ENCODE results near the gene SLC25A44. TPM values are rescaled to one million over a fixed set of nuclear protein-coding genes. Genes with fewer than 3 reads are reported as not detected.

SLC25A44 gene, protein sequence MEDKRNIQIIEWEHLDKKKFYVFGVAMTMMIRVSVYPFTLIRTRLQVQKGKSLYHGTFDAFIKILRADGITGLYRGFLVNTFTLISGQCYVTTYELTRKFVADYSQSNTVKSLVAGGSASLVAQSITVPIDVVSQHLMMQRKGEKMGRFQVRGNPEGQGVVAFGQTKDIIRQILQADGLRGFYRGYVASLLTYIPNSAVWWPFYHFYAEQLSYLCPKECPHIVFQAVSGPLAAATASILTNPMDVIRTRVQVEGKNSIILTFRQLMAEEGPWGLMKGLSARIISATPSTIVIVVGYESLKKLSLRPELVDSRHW
- polyA plus RNA-seq = 35.4 TPM
- long read RNA-seq, donor 1, partial matches to known transcripts = 0 of 3 reads
- long read RNA-seq, donor 1, other reads (novel, unspliced or antisense) = 0 of 3 reads
- long read RNA-seq, donor 2, partial matches to known transcripts = 5 of 9 reads
- long read RNA-seq, donor 2, other reads (novel, unspliced or antisense) = 0 of 9 reads
- long read RNA-seq, donor 3 = 0 reads
- long read RNA-seq, donor 4, full-length matches to known transcripts = 2 of 2 reads
- long read RNA-seq, donor 4, partial matches to known transcripts = 0 of 2 reads
- long read RNA-seq, donor 4, other reads (novel, unspliced or antisense) = 0 of 2 reads
- long read RNA-seq, donor 5 = 0 reads
- long read RNA-seq, donor 6, transcript SLC25A44-201 (4 exons, 3,482 nt) = major isoform, 9 of 9 reads
- long read RNA-seq, donor 6, partial matches to known transcripts = 0 of 9 reads
- long read RNA-seq, donor 6, other reads (novel, unspliced or antisense) = 0 of 9 reads
- long read RNA-seq, donor 7, partial matches to known transcripts = 0 of 1 reads
- long read RNA-seq, donor 7, other reads (novel, unspliced or antisense) = 0 of 1 reads
- long read RNA-seq, donor 8, full-length matches to known transcripts = 12 of 36 reads
- long read RNA-seq, donor 8, partial matches to known transcripts = 24 of 36 reads
- long read RNA-seq, donor 8, other reads (novel, unspliced or antisense) = 0 of 36 reads
- long read RNA-seq, donor 9, partial matches to known transcripts = 0 of 4 reads
- long read RNA-seq, donor 9, other reads (novel, unspliced or antisense) = 0 of 4 reads
- long read RNA-seq, donor 10, transcript SLC25A44-201 (4 exons, 3,482 nt) = major isoform, 6 of 7 reads
- long read RNA-seq, donor 10, partial matches to known transcripts = 0 of 7 reads
- long read RNA-seq, donor 10, other reads (novel, unspliced or antisense) = 0 of 7 reads
- long read RNA-seq, donor 11, full-length matches to known transcripts = 11 of 11 reads
- long read RNA-seq, donor 11, partial matches to known transcripts = 0 of 11 reads
- long read RNA-seq, donor 11, other reads (novel, unspliced or antisense) = 0 of 11 reads

DNA sequence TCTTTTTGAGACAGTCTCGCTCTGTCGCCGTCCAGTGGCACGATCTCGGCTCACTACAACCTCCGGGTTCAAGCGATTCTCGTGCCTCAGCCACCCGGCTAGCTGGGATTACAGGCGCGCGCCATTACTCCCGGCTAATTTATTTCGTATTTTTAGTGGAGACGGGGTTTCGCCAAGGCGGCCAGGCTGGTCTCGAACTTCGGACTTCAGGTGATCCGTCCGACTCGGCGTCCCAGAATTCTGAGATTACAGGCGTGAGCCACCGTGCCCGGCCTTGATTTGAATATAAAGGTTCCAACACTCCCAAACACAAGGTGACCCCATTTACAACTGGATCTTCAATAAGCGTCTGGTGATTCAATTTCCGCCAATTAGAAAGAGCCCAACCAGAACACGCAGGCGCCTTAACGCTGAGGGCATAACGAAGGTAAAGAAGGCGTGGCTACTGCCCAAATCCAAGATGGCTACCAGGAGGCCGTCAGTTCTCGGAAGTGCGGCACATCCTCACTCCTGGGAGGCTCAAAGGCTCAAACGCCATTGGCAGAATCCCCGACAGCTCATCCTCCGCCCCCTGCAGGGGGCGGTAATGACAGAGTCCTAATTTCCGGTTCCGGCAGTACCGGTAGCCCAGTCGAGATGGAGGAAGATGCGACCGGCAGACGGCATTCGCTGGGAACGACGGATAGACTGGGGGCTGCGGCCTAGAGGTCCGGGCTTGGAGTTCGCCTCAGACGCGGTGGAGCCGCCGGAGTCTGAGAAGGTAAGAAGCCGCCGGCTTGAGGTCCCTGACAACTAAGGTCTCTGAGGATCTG, at the start of gene SLC25A44:
TSS of gene SLC25A44 (plus strand) at position 617 of the 812 bp plus-strand sequence. CDS start 5,744 bp downstream, outside the sequence.
- H3K4me3 ChIP-seq (ENCODE audit: low read length) = peak within 1 kb of the TSS; percentile 87
- no peaks in the 10 kb centered on the region for H3K27me3 ChIP-seq (ENCODE audit: control insufficient read depth, insufficient read depth, low read length)
- peaks cover 8% of the 10 kb centered on the region for H3K9me3 ChIP-seq (ENCODE audit: control insufficient read depth, low read depth, low read length)
- H3K4me1 ChIP-seq (ENCODE audit: control insufficient read depth, insufficient read depth, low read length) = peaks cover 35% of the 10 kb centered on the region
- peaks cover 9% of the 10 kb centered on the region for H3K36me3 ChIP-seq (ENCODE audit: control insufficient read depth, insufficient read depth, low read length)
- no CpG with 5 or more reads among the region's 59 CpGs for WGBS (ENCODE audit: insufficient coverage, low lambda C conversion rate)
- DNase-seq = peak; percentile 99 to 100
- H3K27ac ChIP-seq (ENCODE audit: low read length) = peak within 1 kb of the TSS; percentile 80

DNA sequence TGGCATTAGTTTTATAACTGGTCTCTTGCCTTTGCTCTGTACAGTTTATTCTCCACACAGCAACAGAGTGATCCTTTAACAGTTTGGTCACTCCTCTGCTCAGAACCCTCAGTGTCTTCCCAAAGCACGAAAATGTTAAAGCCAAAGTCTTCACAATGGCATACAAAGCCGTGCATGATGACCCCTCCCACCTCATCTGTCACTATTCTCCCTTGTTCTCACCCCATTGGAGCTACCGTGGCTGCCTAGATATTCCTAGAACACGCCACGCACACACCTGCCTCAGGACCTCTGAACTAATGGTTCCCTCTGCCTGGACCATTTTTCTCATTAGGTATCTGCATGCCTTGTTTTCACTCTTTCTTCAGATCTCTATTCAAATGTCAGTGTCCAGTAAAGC, 49.2 kb upstream of the SLC25A44 start:
- peaks cover 8% of the 10 kb centered on the region for H3K4me1 ChIP-seq (ENCODE audit: control insufficient read depth, insufficient read depth, low read length)
- WGBS (ENCODE audit: insufficient coverage, low lambda C conversion rate) = no CpG with 5 or more reads among the region's 5 CpGs

DNA sequence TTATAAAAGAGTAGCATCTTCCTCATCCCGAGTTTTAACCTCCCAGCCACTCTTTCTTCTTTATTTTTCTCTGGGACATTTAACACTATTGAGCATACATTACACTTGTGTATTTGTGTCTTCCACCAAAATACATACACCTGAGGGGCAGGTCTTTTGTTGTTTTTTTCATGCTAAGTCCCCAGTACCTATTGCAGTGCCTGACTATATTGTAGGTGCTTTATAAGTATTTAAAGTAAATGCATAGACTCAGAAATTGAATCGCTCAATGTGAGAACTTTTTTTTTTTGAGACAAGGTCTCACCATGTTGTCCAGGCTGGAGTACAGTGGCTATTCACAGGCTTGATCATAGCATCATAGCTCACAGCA, 48.3 kb upstream of the SLC25A44 start:
- Histone ChIP-seq H3K27me3 (ENCODE audit: control insufficient read depth, insufficient read depth, low read length) (peaks cover 12% of the 10 kb centered on the region), H3K36me3 (ENCODE audit: control insufficient read depth, insufficient read depth, low read length) (no peaks in the 10 kb centered on the region), H3K27ac (ENCODE audit: low read length) (no peak overlapping the region), H3K9me3 (ENCODE audit: control insufficient read depth, low read depth, low read length) (no peaks in the 10 kb centered on the region), H3K4me1 (ENCODE audit: control insufficient read depth, insufficient read depth, low read length) (peaks cover 8% of the 10 kb centered on the region), H3K4me3 (ENCODE audit: low read length) (no peak overlapping the region)
- no peak for DNase-seq
- 83% methylated on average over 1 of the region's 2 CpGs for WGBS (ENCODE audit: insufficient coverage, low lambda C conversion rate)

More for the DNA sequence above, 49.2 kb upstream of the SLC25A44 start:
- Histone ChIP-seq H3K27ac (ENCODE audit: low read length) (no peak overlapping the region), H3K27me3 (ENCODE audit: control insufficient read depth, insufficient read depth, low read length) (peaks cover 3% of the 10 kb centered on the region), H3K9me3 (ENCODE audit: control insufficient read depth, low read depth, low read length) (no peaks in the 10 kb centered on the region), H3K4me3 (ENCODE audit: low read length) (no peak overlapping the region), H3K36me3 (ENCODE audit: control insufficient read depth, insufficient read depth, low read length) (peaks cover 4% of the 10 kb centered on the region)
- no peak for DNase-seq

DNA sequence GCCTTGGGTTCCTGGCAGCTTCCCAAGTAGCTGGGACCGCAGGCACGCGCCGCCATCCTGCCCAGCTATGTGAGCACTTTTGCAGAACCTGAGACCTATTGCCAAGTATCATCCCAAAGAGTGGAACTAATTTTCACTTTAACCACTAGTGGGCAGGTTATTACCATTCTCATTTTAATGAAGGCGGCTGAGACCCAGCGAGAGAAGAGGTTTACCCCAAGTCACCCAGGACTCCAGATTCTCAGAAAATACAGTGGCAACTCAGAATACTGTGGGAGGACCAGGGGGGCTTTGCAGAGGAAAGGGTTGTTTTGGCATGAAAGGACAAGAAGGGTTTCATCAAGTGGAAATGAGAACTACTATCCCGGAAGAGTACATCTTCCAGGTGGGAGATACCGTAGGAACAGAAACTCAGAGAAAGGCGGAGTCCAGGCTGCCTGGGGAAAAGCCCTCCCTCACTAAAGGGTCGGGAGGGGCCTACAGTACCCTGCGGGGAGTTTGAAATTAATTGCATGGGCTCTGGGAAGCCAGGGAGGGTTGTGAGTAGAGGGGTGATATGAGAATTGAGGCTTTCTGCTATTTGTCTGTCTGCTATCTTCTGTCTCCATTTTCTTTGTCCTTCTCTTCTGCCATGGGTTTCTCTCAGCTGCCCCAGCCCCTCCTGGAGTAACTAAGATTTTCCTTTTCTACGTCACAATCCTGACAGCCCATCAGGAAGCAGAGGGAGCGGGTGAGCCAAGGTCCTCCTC, 47.7 kb upstream of the SLC25A44 start:
- H3K27me3 ChIP-seq (ENCODE audit: control insufficient read depth, insufficient read depth, low read length) = peaks cover 15% of the 10 kb centered on the region
- H3K4me3 ChIP-seq (ENCODE audit: low read length) = peak overlapping the region; percentile 30
- no peaks in the 10 kb centered on the region for H3K9me3 ChIP-seq (ENCODE audit: control insufficient read depth, low read depth, low read length)
- H3K36me3 ChIP-seq (ENCODE audit: control insufficient read depth, insufficient read depth, low read length) = no peaks in the 10 kb centered on the region
- peak in 1 of 2 donors; percentile 80 for DNase-seq
- 0% methylated on average over 1 of the region's 13 CpGs for WGBS (ENCODE audit: insufficient coverage, low lambda C conversion rate)
- peaks cover 8% of the 10 kb centered on the region for H3K4me1 ChIP-seq (ENCODE audit: control insufficient read depth, insufficient read depth, low read length)
- peak overlapping the region; percentile 2 for H3K27ac ChIP-seq (ENCODE audit: low read length)

DNA sequence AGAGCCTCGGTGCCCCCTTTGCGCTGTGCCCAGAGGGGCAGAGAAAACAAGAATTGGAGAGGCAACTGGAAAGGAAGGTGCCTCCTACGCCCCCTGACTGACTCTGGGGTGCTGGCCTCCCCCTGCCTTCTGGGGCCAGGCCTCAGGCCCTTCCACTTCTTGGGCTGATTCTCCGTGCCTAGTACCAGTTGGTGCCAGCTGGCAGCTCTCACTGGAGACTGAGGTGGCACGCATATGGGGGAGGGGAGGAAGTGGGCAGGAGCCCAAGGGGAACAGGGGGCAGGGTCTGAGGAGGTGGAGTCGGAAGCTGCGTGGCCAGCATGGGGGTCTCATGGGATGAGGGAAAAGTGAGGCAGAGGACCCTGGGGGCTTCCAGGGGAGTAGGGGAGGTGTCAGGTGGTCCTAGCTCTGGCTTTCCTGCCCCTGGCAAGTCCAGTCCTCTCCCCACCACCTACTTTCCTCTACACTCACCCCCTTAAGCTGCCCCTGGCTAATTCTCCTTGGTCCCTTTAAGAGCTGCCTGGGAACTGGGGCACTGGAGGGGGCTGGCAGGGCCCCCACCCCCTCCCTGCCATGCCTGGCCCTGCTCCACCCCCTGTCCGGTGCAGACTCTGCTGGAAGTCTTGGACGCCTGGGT, 47.0 kb upstream of the SLC25A44 start:
- H3K36me3 ChIP-seq (ENCODE audit: control insufficient read depth, insufficient read depth, low read length) = no peaks in the 10 kb centered on the region
- no peak overlapping the region for H3K27ac ChIP-seq (ENCODE audit: low read length)
- H3K4me3 ChIP-seq (ENCODE audit: low read length) = no peak overlapping the region
- peaks cover 8% of the 10 kb centered on the region for H3K4me1 ChIP-seq (ENCODE audit: control insufficient read depth, insufficient read depth, low read length)
- no CpG with 5 or more reads among the region's 9 CpGs for WGBS (ENCODE audit: insufficient coverage, low lambda C conversion rate)
- no peak for DNase-seq
- H3K27me3 ChIP-seq (ENCODE audit: control insufficient read depth, insufficient read depth, low read length) = peaks cover 15% of the 10 kb centered on the region
- no peaks in the 10 kb centered on the region for H3K9me3 ChIP-seq (ENCODE audit: control insufficient read depth, low read depth, low read length)

DNA sequence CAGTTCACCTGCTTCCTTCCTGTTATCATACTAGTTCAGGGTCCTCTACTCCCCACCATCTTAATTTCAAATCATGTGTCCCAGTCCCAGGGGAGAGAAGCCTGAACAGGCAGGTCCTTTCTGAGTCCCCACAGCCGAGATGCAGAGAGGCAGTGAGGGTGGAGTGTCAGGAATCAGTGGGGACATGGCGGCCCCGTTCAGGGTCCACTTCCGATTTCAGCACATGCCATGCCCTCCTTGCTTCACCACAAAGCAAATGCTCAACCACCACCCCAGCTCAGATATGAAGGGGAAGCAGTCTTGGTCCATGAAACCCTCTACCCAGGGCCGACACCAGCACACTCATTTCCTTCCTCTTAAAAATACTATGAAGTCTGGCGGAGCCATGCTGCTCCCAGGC, 45.7 kb upstream of the SLC25A44 start:
- no peak overlapping the region for H3K27ac ChIP-seq (ENCODE audit: low read length)
- peaks cover 10% of the 10 kb centered on the region for H3K4me1 ChIP-seq (ENCODE audit: control insufficient read depth, insufficient read depth, low read length)

DNA sequence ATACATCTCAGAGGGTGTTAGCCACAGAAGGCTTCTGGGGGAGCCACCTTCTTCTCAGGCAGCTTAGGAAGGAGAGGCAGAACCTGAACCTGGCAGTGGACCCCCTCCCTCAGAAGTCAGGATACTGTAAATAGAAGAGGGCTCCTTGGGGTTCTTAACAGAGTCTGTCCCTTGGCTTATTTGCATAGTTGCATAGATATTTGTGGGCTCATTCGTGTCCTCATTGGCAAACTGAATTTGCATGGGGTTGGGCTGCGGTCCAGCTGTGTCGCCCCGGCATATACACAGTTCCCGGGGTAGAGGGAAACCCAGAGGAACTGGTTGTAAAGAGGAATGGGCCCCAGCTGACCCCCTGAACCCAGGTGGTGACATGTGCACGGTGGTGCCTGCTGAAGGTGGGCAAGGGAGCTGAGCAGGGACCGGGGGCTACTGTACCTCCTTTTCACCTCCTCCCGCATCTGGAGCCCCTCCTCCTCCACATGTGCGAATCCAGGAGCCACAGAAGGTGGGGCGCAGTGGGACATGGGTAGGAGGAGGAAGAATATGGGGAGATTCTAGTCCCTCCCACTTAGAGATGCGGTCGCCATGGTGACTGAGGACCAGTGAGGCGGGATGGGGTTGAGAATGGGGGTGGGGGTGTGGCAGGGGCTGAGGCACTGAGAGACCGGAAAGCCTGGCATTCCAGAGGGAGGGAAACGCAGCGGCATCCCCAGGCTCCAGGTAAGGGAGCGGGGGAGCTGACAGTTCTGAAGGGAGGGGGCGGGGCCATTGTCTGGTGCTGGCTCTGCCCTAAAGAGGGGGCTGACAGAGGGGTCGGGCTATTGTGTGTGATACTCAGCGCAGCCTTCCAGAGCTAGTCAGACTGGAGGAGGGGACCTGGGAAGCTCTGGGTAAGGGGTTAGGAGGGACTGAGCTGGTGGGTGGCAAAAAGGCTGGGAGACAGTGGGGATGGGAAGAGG, 44.3 kb upstream of the SLC25A44 start:
- no peaks in the 10 kb centered on the region for H3K9me3 ChIP-seq (ENCODE audit: control insufficient read depth, low read depth, low read length)
- peaks cover 15% of the 10 kb centered on the region for H3K27me3 ChIP-seq (ENCODE audit: control insufficient read depth, insufficient read depth, low read length)
- H3K4me1 ChIP-seq (ENCODE audit: control insufficient read depth, insufficient read depth, low read length) = peaks cover 10% of the 10 kb centered on the region
- H3K36me3 ChIP-seq (ENCODE audit: control insufficient read depth, insufficient read depth, low read length) = no peaks in the 10 kb centered on the region
- no CpG with 5 or more reads among the region's 20 CpGs for WGBS (ENCODE audit: insufficient coverage, low lambda C conversion rate)
- no peak for DNase-seq
- H3K4me3 ChIP-seq (ENCODE audit: low read length) = no peak overlapping the region
- H3K27ac ChIP-seq (ENCODE audit: low read length) = no peak overlapping the region

More for the DNA sequence above, 45.7 kb upstream of the SLC25A44 start:
- H3K4me3 ChIP-seq (ENCODE audit: low read length) = no peak overlapping the region
- H3K9me3 ChIP-seq (ENCODE audit: control insufficient read depth, low read depth, low read length) = no peaks in the 10 kb centered on the region
- no peaks in the 10 kb centered on the region for H3K36me3 ChIP-seq (ENCODE audit: control insufficient read depth, insufficient read depth, low read length)
- no peak for DNase-seq
- no CpG with 5 or more reads among the region's 6 CpGs for WGBS (ENCODE audit: insufficient coverage, low lambda C conversion rate)
- peaks cover 15% of the 10 kb centered on the region for H3K27me3 ChIP-seq (ENCODE audit: control insufficient read depth, insufficient read depth, low read length)

DNA sequence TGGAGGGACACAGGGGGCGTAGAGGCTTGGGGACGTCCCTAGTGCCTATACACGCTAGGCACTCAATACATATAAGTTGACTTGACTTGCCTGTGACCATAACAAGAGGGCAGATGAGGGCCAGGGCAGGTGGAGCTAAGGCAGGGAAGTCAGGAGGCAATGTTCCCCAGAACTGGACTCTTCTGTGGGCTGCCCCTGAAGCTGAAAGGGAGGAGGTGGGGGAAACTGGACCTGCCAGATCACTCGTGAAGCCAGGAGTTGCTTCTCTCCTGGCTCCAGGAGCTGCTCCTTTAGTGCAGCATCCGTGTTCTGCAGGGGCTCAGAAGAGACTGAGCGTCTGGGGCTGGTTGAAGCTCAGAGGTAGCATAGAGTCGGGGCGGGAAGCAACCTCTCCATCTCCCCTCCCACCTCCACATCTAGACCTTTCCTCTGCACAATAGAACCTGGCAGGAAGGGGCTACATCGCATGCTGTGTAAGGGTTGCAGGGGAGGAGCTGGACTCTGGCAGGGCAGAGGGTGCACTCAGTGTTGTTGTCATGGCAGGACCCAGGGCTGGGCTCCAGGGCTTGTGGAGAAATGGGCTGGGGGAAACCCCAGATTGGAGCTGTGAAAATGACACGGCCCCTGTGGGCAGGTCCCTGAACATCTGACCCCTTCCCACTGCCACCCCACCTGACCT, 43.4 kb upstream of the SLC25A44 start:
- Histone ChIP-seq H3K9me3 (ENCODE audit: control insufficient read depth, low read depth, low read length) (no peaks in the 10 kb centered on the region), H3K27ac (ENCODE audit: low read length) (no peak overlapping the region), H3K27me3 (ENCODE audit: control insufficient read depth, insufficient read depth, low read length) (peaks cover 15% of the 10 kb centered on the region), H3K4me1 (ENCODE audit: control insufficient read depth, insufficient read depth, low read length) (peaks cover 10% of the 10 kb centered on the region), H3K4me3 (ENCODE audit: low read length) (no peak overlapping the region), H3K36me3 (ENCODE audit: control insufficient read depth, insufficient read depth, low read length) (no peaks in the 10 kb centered on the region)
- WGBS (ENCODE audit: insufficient coverage, low lambda C conversion rate) = no CpG with 5 or more reads among the region's 10 CpGs
- DNase-seq = no peak

Data from large intestine (tissue), 12 donors.